CD4-positive, alpha-beta T cell treated with Interleukin-15 for 1 hour (primary cell): ENCODE measurements around the gene RUNX3.
A peak's percentile ranks its signal among the peaks of the same experiment; 100 is the strongest.

Source experiments
- DNase-seq: peaks from one replicate; pipeline ENCODE4 v3.0.0-alpha.2; 2020

The RUNX3 gene

DNA sequence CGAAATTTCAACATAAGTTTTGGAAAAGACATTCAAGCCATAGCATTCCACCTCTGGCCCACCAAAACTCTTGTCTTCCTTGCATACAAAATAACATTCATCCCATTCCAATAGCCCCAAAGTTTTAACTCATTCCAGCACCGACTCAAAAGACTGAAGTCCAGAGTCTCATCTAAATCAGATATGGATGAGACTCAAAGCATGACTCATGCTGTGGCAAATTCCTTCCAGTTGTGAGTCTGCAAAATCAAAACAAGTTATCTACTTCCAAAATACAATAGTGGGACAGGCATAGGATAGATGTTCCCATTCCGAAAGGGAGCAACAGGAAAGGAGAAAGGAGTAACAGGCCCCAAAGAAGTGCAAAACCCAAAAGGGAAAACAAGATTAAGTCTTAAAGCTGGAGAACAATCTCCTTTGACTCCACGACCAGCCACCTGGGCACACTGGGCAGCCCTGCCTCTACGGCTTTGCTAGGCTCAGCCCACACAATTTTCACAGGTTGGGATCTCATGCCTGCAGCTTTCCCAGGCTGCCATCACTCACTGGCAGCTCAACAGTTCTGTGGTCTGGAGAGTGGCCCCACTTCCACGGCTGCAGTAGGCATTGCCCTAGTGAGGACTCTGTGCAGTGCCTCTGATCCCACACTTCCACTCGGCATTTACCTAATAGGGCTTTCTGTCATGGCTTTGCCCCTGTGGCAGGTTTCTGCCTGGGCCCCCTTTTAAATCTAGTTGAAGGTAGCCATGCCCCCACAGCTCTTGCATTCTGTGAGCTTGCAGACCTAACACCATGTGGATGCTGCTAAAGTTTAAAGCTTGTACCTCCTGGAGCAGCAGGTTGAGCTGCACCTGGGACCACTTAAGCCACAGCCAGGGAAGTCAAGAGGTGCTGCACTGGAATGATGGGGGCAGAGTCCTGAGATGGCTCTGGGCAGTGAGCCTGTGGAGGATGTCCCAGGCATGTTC, 51.0 kb downstream of the RUNX3 start:
- no peak for DNase-seq

DNA sequence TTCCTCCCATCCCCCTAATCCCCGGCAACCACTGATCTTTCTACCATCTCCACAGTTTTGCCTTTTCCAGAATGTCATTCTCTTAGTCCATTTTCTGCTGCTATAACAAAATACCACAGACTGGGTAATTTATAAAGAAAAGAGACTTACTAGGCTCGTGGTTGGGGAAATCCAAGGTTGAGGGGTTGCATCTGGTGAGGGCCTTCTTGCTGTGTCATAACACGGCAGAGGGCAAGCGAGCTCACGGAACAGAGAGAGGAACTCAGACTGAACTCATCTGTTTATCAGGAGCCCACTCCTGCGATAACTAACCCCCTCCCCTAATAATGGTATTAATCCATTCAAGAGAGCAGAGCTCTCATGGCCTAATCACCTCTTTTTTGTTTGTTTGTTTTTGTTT, 52.0 kb downstream of the RUNX3 start:
- no peak for DNase-seq

DNA sequence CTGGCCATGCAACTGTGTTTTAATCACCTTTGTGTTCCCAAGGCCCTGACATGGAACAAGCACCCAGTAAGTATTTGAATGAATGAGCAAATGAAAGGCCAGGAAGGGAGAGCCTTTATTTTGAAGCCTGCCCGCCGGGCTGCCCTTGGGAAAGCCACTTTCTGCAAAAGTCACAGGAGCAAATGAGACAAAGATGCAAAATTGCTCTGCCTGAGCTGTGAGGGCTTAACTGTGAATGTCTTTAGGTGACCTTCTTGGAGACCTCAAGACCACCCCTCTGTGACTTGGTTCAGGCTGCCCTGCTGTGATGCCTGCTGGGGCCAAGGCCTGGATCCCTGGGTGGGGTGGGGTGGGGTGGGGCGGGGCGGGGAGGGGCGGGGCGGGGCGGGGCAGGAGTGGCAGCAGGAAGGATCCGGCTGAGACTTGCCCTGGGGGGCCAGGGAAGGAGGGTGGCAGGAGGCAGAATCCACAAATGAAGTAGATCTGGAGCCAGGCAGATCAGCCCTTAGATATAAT, 54.0 kb downstream of the RUNX3 start:
- no peak for DNase-seq

DNA sequence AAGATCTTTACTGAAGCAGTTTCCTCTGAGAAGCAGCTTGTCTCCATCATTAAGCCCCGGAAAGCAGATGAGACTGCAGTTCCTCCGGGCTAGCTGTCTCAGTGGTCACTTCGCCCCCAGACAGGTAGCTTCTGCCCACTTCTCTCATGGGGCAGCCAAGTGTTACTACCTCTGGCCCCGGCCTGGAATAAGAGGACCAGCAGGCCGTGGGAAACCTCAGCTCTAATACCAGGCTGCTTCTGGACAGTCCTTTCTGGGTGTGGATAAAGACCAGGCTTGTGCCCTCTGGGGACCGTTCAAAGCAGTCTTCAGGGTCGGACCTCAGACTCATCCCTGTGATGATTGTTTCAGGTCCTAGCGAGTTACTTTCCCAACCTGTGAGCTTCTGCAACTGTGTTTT, 54.8 kb downstream of the RUNX3 start:
- DNase-seq, result no peak

DNA sequence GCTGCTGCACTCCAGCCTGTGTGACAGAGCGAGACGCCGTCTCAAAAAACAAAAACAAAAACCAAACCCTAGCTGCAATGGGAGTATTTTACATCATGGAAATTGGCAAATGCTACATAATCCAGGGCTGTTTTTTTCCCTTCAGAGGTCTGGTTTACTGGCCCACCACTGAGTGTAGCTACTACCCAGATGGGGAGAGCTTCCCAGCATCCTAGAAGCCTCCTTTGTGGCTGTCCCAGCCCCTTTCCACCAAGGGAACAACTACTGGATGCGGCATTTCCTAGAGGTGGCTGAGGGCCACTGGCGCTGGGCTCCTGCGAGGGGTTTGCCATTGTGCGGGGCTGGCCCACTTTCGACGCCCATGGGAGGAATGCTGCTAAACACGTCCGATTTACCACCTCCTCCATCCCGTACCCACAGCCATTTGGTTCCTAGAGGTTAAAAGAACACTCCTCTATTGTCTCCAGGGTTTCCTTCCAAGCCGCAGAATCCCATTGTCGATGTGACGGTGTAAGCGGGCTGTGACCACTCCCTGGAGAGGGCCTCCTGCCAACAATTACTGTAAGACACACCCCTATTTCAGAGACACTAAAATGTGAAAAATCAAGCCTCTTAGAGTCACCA, 55.4 kb downstream of the RUNX3 start:
- DNase-seq, result no peak

DNA sequence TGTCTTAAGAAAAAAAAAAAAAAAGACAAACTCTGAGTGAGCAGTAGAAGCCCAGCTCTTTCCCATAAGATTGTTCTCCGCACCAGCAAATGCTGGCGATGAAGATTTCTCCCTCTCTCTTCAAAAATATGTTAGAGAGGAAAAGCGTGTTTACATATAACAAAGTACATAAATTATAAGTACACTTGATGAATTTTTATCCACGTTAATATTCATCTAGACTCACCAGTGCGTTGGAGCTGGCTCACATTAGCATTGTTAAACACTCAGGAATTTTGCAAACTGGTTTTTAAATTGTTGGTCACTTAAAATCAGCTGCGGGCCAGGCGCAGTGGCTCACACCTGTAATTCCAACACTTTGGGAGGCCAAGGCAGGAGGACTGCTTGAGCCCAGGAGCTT, 56.0 kb downstream of the RUNX3 start:
- DNase-seq, result no peak

DNA sequence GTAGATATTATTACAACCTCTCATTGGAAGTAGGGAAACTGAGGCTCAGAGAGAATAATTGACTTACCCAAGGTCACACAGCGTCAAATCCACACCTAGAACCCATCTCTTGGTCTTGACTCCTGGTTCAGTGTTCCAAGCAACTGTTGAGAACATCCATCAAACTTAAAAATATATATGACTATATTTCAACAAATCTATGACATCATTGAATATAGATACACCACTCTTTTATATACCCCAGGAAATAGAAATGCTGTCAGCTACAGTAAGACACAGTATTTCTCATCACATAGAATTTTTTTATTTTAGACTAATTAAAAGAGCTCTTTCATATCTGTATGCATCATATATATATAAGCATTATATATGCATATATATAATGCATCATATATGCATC, 56.9 kb downstream of the RUNX3 start:
- DNase-seq, result no peak

DNA sequence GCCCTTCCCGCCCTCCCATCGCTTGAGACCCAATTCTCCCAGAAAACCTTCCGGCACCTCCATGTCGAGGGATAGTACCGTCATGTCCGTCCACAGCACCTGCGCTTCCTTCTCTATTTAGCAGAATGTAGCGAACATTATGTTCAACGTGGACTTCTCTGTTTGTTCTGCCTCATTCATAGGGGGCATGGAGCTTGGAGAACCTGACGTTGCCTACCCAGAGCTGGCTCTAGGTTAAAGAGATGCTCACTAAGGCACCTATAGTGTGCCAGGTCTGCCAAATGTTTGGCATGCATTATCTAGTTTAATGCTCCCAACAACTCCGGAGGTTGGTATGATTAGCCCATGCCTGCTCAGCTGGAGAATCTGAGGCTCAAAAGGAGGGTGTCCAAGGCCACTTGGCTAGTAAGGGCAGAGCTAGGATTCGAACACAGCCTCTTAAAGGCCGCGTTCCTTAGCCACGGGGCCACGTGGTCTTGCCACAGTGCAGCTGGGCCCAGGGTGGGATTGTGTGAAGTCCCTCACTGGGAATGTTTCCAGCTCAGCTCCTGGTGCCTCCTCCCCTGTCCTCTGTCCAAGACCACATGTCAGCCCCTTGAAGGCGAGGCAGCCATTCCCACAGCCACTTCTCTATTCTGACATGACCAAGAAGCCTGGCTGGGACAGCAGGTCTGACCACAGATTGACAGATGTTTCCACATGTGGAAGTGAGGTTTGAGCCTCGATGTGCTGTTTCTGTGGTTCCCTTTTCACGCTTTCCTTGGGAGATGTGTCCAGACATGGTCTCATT, 57.8 kb downstream of the RUNX3 start:
- peak; percentile 33 for DNase-seq

DNA sequence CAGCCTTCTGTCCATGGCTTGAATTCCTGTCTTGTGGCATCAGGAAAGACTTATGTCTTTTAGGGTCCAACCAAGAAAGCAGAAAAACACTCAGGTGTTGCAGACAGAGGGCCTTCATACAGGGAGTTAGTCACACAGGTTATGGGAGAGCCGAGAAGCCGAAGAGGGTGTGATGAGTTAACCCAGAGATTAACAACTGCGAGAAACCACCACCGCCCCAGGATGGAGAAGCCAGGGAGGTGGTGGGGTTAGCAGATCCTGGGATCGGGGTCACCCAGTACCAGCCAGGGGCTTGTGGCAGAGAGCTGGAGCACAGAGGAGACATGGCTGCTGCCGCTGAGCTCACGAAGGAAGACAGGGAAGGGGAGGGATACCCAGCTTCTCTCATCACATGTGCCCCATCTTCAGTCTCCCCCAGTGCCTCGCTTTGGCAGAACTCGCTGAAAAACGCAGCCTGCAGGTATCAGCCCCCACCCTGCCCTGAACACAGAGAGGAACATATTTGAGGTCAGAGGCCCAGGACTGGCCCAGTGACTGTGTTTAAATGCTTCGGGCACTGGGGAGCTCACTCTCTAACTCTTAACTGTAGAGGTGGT, 58.7 kb downstream of the RUNX3 start:
- DNase-seq, result no peak

DNA sequence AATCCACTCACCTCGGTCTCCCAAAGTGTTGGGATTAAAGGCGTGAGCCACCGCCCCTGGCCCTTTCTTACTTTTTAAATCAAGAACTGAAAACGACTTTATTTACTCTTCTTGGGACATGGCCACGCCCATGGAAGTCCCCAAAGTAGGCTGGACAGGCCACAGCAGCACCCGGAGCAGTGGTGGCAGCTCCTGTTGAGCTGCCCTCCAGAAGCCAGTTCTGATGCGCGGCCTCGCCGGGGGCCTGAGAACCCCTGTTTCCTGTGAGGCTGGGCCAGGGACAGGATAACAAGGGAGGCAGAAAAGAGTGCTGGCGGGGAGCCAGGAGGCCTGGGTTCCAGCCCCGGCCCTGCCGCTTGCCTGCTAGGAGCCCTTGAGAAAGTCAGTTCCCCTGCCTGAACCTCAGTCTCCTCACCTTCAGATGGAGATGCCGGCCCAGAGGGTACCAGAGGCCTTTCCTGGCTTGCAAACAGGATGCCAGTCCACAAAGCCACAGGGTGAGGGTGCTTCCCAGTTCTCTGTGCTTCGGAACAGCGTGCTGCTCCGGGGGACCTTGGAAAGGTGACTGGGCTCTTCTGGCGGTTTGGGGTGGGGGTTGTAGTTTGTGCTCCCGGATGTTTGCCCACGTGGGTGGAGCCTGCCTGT, 59.4 kb downstream of the RUNX3 start:
- no peak for DNase-seq

DNA sequence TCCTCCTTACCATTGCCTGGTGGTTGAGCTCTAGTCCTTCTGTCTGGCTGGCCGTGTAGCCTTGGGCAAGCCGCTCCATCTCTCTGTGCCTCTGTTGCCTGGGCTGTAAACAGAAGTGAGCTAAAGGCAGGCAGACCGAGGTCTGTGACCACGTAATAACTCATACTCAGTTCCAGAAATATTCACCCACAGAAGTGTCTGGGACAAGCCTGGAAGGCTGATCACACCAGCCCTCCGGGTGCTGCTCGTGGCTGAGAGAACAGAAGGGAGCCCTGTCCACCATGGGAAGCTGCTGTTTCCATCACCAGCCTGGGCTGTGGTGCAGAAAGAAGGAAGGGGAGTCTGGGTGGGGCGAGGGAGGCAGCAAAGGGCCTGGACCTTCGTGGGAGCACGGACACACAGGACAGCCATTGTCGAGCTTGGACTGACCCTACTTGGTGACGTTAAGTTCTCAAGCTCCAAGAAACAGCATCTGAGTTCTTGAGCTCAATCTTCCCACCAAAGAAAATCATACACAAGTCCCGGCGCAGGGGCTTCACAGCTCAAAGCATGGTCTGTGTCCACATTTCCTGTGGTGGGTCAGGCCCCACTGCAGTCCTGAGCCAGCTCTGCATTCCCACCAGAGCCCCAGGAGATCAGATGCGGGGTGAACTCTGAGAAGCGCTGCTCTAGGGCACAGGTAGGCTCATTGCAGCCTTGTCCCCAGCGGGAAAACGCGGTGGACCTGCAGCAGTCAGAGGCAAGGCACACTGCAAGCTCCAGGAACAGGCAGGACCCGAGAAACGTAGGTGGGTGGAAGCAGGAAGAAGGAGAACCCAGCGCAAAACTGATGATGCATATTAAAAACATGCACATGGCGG, 61.8 kb downstream of the RUNX3 start:
- no peak for DNase-seq

DNA sequence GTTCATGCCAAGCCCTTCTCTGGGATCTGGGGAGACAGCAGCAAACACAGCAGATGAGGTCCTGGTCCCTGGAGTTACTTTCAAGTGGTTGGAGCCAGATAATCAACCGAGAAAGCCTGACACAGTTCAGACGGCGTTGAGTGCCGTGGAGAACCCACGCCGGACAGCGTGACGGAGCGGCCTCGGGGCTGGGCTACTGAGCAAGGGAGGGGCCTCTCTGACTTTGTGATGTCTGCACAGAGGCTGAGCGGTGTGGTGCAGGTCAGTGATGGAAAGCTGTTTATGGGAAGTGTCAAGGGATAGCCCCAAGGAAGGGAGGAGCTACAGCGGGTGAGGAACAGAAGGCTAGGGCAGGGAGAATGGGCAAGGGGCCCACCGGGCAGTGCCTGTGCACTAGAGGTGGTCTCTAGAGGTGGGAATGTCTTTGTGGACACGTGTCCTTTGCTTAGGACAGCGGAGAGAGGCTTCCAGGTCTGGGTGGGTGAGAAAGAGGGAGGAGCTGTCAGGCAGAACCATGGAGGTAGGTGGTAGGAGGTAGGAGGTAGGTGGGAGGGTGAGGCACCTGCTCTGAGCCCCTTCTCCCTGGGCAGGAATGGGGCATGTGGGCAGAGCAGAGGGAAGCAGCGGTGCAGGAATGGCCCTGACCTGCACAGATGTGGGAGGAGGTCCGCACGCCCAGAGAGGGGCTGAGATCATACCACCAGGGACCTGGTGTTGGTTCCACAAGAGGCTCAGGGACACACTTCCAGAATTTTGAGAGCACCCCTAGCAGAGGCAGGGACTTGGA, 62.8 kb downstream of the RUNX3 start:
- DNase-seq, result no peak

DNA sequence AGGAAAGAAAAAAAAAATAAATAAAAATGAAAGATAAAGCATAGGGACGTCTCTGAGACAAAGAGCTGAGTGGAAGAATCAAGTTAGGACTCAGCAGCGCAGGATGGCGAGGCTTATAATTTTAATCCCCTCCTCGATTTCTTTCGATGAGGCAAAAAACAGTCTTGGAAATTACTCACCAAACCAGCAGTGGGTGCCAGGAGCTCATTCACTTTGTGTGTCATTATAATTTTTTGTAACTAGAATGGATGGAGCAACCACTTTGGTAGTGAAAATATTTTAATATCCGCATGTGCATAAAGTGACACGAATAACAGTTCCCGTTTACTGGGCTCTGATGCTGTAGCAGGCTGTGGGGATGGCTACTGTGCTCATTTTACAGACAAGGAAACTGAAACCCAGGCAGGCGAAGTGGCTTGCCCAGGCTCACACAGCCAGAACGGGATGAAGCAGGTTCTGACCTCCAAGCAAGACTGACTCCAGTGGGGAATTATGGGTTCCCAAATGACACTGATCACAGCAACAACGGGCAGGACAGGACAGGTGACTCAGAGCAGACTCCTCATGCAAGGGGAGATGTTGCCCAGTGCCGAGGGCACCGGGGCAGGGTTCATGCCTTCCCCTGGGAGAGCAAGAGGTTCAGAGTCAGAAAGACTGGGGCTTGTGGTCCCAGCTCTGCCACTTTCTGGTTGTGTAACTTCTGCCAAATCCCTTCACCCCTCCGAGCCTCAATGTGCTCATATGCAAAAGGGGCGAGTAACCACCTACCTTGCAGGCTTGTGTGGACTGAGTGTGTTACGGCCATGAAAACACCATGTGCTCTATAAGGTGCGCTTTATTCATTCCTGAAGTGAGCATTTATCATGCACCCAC, 63.6 kb downstream of the RUNX3 start:
- DNase-seq, result no peak

DNA sequence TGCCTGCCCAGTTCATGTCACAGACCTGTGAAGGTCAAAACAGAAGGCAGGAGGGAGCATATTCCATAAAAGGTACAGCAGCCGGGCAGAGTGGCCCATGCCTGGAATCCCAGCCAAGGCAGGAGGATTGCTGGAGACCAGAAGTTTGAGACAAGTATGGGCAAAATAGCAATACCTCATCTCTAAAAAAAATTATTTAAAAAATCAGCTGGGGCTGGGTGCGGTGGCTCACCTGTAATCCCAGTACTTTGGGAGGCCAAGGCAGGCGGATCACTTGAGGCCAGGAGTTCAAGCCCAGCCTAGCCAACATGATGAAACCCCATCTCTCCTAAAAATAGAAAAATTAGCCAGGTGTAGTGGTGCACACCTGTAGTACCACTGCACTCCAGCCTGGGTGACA, 64.5 kb downstream of the RUNX3 start:
- no peak for DNase-seq

DNA sequence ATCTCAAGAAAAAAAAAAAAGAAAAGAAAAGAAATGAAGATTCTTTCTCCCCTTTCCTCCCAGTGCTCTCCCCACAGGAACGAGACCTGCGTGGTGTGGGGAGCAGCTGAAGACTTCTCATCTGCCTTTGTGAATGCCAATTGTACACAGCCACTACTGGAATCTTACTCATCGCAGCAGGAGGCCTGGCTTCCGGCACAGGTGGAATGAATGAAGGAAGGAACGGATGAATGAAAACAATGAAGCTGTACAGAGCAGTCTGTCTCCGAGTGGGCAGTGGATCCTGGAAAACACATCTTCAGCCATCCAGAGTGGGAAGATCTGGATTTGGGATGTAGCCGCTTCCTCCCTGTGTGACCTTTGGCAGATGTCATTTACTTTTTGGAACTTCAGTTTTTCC, 64.9 kb downstream of the RUNX3 start:
- no peak for DNase-seq

DNA sequence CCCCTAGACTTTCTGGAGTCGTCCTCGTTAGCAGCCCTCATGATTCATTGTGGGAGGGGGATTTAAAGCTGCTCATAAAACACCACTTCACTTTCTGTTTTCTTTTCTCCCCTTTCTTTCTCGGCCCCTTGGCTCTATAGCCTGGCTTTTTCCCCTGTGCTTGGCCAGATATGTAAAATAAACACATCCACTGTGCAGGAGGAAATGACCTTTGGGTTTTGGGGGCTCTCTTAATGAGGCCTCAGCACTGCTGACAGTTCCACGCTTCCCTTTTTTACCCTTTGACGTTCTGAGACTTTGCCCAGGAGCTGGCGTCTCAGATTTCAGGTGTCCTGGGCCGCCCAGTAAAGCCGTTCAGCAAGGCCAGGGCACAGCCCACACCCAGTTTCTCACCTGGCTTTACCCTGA, 65.7 kb downstream of the RUNX3 start:
- no peak for DNase-seq

DNA sequence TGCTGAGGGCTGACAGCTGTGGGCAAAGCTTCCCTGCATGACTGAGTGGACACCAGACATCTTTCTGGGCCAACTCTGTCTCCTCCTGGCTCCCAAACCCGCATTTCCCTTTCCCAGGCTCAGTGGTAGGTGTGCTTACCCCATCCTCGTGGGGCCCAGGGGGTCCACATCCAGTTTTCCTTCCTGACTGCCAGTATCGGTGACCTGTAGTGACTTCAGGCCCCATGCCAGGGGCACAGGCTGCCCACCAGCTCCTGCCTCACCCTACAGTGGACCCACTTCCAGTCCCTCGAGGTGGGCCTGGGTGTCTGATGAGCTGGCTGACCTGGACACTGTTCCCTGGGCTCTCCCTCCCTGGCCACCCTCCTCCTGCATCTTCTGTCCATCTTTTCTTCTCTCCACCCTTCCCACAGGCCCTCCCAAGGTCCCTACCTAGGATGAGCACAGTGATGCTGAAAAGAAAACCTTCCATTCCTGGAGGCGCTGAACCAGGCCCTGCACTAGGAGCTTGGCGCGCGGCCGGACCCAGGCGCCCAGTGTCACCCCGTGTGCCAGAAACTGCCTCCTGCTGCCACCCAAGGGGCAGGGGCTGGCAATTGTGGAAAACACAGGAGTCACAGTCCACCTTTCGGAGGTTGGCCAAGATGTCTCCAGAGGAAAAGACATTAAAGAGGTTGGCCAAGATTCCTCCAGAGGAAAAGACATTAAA, 67.1 kb downstream of the RUNX3 start:
- DNase-seq, result no peak

DNA sequence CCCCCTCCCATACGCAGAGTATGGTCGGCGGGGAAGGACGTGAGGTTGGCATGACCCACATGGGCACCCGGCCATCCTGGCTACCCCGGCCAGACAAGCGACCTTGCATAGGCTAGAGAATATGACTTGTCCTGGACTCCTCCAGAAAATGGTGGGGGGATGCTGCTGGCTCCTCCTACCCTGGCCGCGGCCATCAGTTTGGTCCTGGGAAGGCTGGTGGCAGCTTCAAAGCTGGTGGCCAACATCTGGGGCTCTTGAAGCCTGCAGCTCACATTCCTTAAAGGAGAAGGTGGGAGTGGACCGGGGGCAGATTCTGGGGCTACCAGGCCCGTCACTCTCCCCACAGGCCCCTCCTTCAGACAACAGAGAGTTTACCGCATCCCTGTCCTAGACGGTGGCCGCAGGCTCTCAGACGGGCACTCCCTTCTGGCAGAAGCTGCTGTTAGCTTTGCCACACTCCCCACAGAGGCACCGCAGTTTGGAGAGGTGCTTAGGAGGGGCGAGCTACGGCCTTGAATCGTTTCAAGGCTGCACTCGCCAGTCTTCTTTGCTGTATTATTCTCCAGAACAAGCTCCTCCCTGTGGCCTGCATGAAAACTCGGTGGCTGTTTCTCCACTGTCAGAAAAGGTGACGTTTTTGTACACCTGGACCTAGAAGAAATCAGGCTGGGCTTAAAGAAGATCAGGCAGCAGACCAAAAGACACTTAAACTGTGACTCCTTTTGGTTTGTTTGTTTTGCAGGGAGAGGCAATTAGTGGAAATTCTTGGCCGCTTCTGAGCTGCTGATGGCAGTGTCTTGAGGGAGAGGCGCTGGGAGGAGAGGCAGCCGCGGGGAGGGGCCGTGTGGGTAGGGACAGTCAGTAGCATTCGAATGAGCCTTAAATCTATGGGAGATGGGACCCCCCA, 68.0 kb downstream of the RUNX3 start:
- DNase-seq, result no peak
